Measurements from ENCODE around the gene ACBD3. TPM values are rescaled to one million over a fixed set of nuclear protein-coding genes. Genes with fewer than 3 reads are reported as not detected.

Gene ACBD3
- total and polyA plus RNA-seq, 12 donors, result 5.4 to 49.1 (median 33.1) TPM

DNA sequence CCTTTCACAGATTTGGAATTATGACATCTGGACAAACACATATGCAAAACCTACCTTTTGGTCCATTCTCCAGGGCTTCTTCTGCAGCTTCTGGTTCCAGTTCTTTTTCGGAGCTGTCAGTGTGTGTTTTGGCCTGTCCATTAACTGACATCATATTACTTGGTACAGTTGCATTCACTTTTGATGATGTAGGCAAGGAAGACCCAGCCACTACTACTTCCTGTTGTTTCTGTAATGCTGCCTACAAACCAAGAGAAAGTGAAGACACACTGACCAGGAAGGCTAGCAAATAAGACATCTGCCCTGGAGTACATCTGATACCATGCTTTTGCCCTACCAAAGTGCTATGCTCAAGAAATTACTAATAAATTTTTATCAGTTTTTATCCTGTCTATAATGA is 31.9 kb downstream of the ACBD3 start:
- Histone ChIP-seq H3K9me3 (replicated peaks in 1 of 3) (no peaks in the 10 kb centered on the region), H3K36me3 (replicated peaks in 1 of 2) (peaks cover 2 to 51% of the 10 kb centered on the region in 2 donors), H3K4me1 (replicated peaks in 1 of 2) (no peaks in the 10 kb centered on the region), H3K27me3 (no peaks in the 10 kb centered on the region), H3K27ac (no peak overlapping the region), H3K4me3 (no peak overlapping the region)
- WGBS, 4 donors, result 73 to 93% (median 88%) methylated on average over 1 of the region's 1 CpG
- no peak for DNase-seq
- TF ChIP-seq, protein P1, sequence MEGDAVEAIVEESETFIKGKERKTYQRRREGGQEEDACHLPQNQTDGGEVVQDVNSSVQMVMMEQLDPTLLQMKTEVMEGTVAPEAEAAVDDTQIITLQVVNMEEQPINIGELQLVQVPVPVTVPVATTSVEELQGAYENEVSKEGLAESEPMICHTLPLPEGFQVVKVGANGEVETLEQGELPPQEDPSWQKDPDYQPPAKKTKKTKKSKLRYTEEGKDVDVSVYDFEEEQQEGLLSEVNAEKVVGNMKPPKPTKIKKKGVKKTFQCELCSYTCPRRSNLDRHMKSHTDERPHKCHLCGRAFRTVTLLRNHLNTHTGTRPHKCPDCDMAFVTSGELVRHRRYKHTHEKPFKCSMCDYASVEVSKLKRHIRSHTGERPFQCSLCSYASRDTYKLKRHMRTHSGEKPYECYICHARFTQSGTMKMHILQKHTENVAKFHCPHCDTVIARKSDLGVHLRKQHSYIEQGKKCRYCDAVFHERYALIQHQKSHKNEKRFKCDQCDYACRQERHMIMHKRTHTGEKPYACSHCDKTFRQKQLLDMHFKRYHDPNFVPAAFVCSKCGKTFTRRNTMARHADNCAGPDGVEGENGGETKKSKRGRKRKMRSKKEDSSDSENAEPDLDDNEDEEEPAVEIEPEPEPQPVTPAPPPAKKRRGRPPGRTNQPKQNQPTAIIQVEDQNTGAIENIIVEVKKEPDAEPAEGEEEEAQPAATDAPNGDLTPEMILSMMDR (IDR thresholded peaks at IDR 0.05), result no peak
- no peak for TF ChIP-seq POLR2A (IDR thresholded peaks at IDR 0.05)
- intact Hi-C loops (cut with DNase I), result no loop called here

DNA sequence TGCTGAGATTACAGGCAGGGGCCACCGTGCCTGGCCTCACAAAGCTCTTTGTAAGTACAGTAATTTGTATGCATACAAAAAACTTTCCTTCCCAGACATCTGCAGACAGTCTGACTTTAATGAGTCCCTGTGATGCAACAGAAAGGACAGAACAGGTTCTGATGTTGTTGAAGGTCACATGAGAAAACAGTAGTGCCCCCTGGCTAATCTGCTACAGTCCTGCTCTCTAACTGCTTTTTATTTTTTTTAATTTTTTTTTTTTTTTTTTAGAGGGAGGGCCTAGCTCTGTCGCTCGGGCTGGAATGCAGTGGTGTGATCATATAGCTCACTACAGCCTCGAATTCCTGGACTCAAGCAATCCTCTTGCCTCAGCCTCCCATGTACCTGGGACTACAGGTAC is 36.7 kb downstream of the ACBD3 start:
- WGBS, 4 donors, result 84 to 92% (median 86%) methylated on average over 4 of the region's 4 CpGs
- Histone ChIP-seq H3K36me3 (replicated peaks in 1 of 2) (peaks cover 0 to 56% of the 10 kb centered on the region in 2 donors), H3K27me3 (no peaks in the 10 kb centered on the region), H3K9me3 (replicated peaks in 1 of 3) (no peaks in the 10 kb centered on the region), H3K27ac (no peak overlapping the region), H3K4me1 (replicated peaks in 1 of 2) (no peaks in the 10 kb centered on the region), H3K4me3 (no peak overlapping the region)
- intact Hi-C loops (cut with DNase I), result no loop called here
- DNase-seq, result no peak
- TF ChIP-seq, protein P1 (IDR thresholded peaks at IDR 0.05), result no peak
- TF ChIP-seq POLR2A (IDR thresholded peaks at IDR 0.05), result no peak

DNA sequence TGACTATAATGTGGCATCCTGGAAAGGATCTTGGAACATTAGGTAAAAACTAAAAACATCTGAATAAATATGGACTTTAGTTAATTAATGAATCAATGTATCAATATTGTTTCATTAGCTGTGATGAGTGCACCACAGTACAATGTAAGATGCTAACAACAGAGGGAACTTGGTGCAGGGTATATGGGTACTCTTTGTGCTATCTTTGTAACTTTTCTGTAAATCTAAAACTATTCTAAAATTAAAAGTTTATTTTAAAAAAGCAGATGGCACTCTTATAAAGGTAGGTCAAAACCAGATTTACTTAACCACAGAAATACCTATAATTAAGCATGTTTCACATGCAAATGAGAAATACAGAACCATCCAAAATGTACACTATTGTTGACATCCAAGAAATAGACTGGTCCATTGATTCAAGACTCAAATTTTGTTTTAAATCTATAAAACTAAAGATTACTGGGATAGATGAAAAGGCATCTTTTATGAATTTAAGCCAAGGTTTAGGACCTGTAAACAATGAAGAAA is 38.4 kb downstream of the ACBD3 start:
- no peak for DNase-seq
- Histone ChIP-seq H3K27ac (no peak overlapping the region), H3K9me3 (replicated peaks in 1 of 3) (no peaks in the 10 kb centered on the region), H3K4me1 (replicated peaks in 1 of 2) (no peaks in the 10 kb centered on the region), H3K36me3 (replicated peaks in 1 of 2) (peaks cover 0 to 41% of the 10 kb centered on the region in 2 donors), H3K27me3 (no peaks in the 10 kb centered on the region), H3K4me3 (no peak overlapping the region)
- TF ChIP-seq, protein P1 (IDR thresholded peaks at IDR 0.05), result no peak
- TF ChIP-seq POLR2A (IDR thresholded peaks at IDR 0.05), result no peak
- intact Hi-C loops (cut with DNase I), result no loop called here

DNA sequence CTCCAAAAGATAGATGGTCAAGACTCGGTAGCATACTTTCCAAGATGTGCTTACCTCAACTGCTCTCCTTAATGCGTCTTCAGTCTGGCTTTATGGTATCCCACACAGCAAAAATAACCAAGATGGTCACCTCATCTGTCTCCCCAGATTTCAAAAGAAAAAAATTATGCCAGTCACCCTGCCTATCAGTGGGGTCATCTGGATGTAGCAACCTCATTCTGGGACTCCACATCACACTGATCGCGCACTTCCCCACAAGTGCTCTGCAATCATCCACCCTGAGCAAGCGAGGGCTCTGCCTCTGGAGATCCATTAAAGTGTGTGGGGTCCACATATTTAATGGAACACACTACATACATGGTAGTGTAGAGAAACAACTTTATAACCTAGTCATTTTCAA is 42.5 kb downstream of the ACBD3 start:
- peaks cover 0 to 19% of the 10 kb centered on the region in 2 donors for H3K36me3 ChIP-seq (replicated peaks in 1 of 2)

More for the DNA sequence above, 42.5 kb downstream of the ACBD3 start:
- WGBS, 4 donors, result 84 to 100% (median 89%) methylated on average over 5 of the region's 5 CpGs
- no peak overlapping the region for H3K27ac ChIP-seq
- no peak for DNase-seq
- no peaks in the 10 kb centered on the region for H3K4me1 ChIP-seq (replicated peaks in 1 of 2)
- no peaks in the 10 kb centered on the region for H3K9me3 ChIP-seq (replicated peaks in 1 of 3)
- TF ChIP-seq, protein P1 (IDR thresholded peaks at IDR 0.05), result no peak
- TF ChIP-seq POLR2A (IDR thresholded peaks at IDR 0.05), result no peak
- intact Hi-C loops (cut with DNase I), result no loop called here
- H3K4me3 ChIP-seq, result no peak overlapping the region
- no peaks in the 10 kb centered on the region for H3K27me3 ChIP-seq
